SHP77 treated with DMSO at 0.1 percent for 48 hours (cell line): Measurements from ENCODE around the gene SNAP23.
"Not testable (repeated sequence)": the region's sequence is repeated elsewhere in the genome, so short reads cannot be mapped to it uniquely, and the experiment has no call there.

Experiments
- DNase-seq: peaks from one replicate; lab custom pipeline; 2025; lab: John Stamatoyannopoulos, UW

The SNAP23 gene

DNA sequence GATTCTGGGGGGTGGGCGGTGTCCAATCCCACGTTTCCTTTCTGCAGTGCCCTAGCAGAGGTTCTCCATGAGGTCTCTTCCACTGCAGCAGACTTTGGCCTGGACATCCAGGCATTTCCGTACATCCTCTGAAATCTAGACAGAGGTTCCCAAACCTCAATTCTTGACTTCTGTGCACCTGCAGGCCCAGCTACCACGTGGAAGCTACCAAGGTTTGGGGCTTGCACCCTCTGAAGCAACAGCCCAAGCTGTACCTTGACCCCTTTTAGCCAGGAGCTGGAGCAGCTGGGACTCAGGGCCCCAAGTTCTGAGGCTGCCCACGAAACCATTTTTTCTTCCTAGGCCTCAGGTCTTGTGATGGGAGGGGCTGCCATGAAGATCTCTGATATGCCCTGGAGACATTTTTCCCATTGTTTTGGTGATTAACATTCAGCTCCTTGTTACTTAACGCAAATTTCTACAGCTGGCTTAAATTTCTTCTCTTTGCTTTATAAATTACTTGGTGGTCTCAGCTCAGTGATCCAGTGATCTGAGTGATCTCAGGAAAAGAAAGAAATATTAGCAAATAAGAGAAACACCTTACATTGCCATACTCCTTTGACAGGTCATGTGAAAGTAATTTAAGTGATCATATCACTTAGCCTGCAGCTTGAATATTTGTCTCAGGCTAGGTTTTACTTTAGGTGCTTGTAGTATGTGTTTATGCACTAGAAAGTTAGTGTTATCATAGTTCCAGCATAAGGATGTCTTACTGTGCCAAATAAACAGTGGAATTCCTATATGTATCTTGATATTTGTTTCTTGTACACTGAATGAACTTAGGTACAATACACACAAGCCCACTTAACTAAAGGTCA lies 3.0 kb downstream of the SNAP23 start:
- DNase-seq = no peak

DNA sequence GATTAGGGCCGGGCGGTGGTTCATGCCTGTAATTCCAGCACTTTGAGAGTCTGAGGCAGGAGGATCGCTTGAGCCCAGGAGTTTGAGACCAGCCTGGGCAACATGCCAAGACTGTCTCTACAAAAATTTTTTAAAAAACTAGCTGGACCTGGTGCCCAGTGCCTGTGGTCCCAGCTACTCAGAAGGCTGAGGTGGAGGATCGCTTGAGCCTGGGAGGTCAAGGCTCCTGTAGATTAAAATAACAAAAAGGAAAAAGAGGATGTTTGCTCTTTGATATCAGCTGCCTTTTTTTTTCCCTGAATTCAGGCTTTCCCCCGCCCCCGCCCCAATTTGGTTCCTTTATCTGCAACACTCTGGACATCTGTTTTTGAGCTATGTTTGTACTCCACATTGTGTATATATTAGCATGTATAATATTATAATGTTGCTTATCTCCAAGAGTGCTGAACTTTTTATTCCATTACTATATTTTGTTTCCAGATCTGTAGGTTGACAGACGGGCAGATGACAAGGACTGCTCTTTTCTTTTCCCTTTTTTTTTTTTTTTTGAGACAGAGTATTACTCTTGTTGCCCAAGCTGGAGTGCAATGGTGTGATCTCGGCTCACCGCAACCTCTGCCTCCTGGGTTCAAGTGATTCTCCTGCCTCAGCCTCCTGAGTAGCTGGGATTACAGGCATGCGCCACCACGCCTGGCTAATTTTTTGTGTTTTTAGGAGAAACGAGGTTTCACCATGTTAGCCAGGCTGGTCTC lies 4.6 kb downstream of the SNAP23 start:
- DNase-seq = no peak

DNA sequence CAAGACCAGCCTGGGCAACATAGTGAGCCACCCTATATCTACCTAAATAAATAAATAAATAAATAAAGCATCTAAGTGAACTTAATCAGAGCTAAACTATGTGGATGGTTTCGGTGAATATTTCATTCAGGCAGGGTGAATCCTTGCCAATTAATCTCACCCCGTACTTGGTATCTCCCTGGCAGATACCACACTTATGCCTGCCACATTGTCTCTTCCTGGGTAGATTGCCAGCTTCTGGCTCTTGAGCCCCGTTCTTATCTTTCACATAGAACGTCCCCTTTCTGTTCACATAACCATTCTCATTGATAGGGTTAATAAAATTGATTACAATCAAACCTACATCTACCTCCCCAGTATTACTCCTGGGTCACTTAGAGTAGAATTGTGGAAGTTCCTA lies 7.0 kb downstream of the SNAP23 start:
- DNase-seq = no peak

DNA sequence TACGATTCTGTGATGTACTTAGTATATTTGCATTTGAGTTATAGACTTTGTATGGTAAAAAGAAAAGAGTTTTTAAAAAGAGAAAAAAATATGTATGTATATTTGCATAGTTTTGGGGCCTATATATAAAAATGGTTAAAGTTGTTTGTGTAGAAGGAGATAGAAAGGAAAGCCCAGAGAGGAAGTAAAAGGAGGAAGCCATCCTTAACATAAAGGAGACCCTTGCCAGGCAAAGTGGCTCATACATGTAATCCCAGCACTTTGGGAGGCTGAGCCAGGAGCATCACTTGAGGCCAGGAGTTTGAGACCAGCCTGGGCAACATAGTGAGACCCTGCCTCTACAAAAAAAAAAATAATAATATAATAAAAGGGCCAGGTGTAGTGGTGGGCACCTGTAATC lies 8.4 kb downstream of the SNAP23 start:
- no peak for DNase-seq

DNA sequence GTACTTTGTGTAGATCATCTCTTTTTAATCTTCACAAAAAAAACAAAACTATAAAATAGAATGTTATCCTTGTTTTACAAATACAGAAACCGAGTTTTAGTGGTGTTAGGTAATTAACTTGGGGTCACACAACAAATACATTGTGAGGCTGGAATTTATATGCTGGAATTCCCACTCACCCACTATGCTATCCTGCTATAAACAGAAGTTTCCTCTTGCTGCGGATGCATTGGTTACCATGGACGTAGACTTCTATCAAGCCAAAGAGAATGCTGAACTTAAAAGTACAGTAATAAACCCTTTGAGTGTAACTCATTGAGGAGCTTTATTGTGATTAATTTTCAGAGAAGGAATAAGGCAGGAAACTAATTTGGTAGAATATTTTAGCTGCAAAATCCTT lies 9.2 kb downstream of the SNAP23 start:
- no peak for DNase-seq

DNA sequence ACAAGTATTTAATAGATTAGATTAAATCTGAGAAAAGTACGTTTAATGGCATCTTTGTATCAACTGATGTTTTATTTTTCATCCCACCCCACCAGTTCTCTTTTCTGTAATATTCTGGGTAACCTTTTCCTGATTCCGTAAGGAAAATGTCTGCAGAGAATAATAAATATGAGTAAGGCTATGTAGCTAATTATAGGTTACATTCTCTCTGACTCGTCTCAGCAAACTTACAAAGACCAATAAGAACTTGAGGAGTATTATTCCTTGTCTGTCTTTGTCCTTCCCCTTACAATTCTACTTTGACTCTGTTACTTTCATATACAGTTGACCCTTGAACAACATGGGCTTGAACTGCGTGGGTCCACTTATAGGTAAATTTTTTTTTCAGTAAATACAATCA lies 12.1 kb downstream of the SNAP23 start:
- DNase-seq = no peak

DNA sequence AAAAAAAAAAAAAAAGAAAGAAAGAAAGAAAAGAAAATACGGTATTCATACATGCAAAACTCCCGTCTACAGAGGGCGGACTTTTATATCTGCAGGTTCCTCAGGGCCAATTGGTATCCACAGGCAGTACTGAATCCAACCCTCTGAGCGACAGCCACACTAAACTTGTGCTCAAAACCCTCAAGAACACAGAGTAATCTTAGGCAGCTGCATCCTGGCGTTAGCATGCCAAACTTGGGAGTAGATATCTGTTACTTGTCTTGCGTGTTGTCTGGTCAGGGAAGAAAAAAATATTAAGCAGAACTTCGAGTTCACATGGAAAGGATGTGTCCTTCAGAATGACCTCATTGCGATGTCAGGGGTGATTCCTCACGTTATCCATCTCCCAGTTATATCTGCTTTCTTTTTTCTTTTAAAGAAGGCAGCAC lies 12.8 kb downstream of the SNAP23 start:
- DNase-seq = no peak

DNA sequence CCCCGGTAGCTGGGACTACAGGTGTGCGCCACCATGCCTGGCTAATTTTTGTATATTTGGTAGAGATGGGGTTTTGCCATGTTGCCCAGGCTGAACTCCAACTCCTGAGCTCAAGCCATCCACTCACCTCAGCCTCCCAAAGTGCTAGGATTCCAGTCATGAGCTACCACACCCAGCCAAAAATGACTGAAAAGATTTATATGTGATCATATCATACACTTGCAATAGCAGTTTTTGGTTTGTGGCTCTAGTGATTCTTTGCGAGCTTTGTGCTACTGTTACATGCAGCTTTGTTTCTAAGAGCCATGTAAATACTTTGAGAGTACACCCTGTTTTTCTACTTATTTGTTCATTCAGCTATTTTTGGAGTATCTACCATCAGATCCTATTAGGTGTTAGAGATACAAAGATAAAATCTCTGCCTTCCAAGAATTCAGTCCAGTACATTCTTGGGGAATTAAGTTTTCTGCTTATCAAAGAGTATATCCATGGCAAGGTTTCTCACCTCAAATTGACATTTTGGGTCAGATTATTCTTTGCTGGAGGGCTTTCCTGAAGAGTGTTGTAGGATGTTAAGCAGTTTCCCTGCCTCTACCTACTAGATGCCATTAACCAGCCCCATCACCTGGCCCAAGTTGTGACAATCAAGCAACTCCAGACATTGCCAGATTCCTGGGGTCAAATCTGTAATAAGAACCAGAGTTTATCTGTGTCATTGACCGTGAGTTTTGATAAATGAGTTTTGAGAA lies 15.0 kb downstream of the SNAP23 start:
- DNase-seq = no peak

DNA sequence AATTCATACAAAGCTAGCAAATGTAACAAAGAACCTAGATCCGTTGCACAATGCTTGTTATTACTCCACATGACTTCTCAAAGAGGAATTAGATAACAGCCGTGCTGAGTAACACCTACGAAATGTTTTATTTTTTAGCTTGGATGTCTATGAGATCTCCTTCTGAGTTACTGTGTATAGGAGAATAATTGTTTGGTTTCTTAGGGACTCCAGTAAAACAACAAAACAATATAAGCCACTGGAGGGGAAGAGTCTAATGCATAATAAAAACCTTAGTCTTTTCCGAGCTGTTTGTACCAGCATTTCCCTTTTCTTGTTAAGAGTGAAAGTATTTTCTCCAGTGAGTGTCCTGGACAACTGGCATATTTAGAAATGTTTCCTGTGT lies 15.6 kb downstream of the SNAP23 start:
- no peak for DNase-seq

DNA sequence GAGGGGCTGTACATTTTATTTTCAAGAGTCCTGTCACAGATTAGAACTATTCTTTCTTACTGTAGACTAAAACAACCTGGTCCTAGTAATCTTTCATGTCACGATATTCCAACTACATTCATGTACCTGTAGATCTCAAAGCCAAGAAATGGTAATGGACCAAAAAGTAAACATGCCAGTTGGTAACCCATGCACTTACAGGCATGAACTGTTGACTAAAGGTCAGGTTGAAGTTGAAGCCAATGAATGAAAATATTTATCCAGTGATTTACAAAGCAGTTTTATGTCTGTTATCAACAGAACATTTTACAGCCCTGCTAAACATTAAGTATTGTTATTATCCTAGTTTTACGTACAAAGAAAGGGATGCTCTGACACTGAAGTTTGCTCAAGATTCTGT lies 27.9 kb downstream of the SNAP23 start:
- no peak for DNase-seq

DNA sequence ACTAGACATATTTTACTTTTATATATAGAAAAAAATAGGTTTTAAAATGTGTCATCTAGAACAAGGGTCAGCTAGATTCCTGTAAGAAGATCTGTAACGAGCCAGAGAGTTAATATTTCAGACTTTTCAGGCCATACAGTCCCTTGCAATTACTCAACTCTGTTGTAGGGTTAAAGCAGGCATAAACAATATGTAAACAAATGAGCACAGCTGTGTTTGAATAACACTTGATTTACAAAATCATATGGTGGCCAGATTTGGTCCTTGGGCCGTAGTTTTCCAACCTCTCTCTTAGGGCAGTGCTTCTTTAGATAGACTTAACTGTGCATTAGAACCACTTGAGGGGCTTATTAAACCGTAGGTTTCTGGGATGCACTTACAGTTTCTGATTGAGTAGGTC lies 33.5 kb downstream of the SNAP23 start:
- DNase-seq = no peak

DNA sequence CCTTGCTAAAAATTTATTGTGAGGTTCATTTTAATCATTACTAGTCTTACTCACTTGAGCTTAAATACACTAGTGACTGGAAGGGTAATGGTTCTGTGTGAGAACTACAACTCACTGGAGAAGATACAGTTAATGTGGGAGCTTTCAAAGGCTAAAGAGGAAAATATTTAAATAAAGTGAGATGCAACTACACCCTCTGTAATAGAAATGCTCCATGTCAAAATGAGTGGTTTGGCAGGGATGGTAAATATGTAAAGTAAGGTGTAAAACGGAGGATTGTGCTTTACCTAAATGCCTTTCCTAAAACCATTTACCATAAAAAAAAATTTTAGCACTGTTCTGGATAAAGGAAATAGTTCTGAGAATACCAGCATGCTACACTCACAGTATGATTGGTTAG lies 37.8 kb downstream of the SNAP23 start:
- no peak for DNase-seq

DNA sequence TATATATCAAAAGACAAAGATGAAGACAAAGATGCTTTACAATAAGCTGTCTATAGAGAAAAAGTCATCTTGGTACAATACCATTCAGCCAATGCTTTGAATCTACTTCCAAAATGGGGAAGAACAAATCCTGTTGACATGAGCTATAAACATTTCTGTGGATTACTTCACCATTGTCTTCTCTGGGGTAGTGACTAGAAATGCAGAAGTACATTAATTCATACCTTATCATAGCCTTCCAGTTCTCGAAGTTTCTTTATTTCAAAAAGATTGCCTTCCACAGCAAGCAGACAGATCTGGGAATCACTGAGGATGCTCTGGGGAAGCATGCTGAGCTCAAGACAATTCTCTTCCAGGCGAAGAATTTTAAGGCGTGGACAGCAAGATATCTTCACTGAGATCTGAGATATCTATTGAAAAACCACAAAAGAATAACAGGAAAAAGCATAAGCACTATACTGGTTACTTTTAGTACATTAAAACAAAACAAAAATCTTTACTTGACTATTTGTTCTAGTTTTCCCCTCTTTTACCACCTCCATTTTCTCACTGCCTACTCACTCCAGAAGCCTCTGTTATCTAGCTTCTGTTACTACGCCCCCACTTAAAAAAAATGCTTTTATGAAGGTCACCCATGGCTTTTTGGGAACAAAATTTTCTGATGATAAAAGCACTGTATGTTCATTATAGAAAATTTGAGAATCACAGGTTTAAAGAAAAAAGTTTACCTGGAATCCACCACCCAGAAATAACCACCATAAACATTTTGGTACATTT lies 49.6 kb downstream of the SNAP23 start:
- no peak for DNase-seq

DNA sequence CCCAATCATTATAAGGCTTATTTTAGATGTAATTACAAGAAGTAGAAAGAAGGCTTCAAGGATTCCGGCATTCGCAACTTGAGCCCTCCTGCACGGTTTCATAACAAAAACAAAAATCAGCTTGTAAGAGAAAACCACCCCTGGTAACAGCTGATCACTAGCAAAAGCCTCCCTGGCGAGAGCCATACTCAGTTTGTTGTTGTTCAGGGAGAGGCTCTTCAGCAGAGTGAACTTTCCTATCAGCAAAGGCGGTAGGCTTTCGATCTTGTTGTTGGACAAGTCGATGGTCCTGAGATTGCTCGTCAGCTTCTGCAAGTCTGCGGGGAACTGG lies 52.4 kb downstream of the SNAP23 start:
- no peak for DNase-seq

DNA sequence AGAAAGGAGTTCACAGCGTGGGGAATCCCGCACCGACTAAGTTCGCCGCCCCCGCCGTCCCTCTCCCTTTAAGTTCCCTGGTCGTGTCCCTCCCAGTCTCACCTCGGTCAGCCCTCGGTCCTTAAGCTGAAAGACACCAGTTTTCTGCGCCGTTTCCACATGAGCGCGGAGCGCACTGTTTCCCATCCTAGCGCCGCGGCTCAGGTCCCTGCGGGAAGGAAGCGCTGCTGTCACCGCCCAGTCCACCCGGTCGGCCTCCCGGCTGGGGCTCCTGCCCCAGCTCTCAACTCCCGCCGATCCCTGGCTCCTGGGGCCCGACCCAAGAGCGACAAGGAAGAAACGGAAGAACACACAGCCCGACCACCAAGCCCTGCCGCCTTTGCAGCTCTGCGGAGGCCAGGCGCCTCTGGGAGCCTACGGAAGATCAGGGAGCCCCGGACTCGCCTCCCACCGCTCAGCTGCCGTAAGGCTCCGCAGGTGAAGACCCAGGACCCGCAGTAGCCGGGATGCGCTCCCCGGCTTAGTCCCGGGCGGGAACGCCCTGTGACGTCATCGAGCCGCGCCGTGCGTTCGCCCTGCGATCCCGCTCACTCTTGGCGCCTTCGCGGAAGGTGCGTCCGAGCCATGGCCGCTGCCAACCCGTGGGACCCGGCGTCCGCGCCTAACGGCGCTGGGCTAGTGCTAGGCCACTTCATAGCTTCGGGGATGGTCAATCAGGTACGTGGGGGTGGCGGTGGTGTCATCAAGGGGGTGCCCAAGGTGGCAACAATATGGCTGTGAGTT lies 53.0 kb downstream of the SNAP23 start, which contains the start of the genes HAUS2 and LRRC57:
HAUS2 (plus strand) TSS at position 590 of the 783 bp plus-strand sequence; CDS start at position 625, 35 bp downstream.
LRRC57 (minus strand) TSS at position 545 of the 783 bp plus-strand sequence; CDS start at position 186, 359 bp downstream.
- peak; percentile 42 for DNase-seq

DNA sequence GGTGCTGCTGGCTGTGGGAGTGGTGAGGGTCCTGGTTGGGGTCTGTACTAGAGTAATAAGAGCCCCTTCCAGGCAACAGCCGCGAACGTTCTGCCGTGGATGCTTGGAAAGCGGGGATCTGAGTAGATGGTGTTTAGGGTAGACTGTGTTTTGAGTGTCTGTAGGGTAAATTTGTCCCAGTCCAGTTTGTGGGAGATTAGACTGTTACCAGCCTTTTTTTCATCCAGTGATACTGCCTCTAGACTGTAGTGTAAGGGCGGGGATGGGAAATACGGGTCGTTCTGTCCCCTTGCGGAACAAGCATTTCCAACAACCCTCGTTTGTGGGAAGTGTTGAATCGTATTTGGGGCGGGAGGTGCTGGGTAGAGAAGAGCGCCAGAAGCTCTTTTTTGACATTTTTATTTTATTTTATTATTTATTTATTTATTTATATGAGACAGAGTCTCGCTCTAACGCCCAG lies 53.6 kb downstream of the SNAP23 start:
- DNase-seq = peak; percentile 14

DNA sequence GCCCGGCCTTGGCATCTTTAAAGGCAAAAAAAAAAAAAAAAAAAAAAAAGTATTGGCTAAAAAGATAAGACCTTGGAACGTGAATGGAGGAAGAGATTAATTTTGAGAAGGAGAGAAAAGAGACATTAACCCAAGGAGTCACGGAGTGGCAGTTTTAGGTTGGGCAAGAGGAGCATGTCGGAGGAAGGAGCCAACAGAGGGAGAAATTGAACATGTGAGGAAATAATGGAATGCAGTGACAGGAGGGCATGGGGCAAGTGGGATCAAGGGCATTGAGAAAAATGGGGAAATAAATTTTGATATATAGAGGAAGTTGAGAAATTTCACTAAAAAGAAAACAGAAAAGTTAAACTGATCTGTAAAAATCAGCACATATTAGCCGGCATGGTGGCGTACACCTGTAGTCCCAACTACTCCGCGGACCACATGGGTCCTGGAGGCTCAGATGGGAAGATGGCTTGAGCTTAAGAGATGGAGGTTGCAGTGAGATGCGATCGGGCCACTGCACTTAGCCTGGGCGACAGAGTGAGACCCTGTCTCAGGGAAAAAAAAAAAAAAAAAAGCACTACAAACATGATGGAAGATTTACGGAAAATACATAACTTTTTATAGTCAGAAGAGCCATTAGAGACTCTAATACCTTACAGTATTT lies 54.4 kb downstream of the SNAP23 start:
- no peak for DNase-seq

DNA sequence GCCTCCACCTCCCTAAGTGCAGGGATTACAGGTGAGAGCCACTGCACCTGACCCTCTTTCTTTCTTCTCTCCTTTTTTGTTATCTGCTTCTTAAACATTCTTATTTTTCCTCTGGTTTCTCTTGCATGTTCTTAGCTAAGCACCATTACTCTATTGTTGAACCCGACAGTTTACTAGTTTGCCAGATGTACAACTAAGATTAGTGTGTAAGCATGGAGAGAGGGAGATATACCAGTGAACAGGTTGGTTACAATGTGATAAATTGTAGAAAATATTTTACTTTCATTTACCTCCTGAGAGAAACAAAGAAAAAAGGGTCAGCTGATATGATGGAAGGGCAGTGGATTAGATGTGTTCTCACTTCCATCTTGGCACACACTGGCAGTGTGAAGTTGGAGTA lies 58.1 kb downstream of the SNAP23 start:
- no peak for DNase-seq

DNA sequence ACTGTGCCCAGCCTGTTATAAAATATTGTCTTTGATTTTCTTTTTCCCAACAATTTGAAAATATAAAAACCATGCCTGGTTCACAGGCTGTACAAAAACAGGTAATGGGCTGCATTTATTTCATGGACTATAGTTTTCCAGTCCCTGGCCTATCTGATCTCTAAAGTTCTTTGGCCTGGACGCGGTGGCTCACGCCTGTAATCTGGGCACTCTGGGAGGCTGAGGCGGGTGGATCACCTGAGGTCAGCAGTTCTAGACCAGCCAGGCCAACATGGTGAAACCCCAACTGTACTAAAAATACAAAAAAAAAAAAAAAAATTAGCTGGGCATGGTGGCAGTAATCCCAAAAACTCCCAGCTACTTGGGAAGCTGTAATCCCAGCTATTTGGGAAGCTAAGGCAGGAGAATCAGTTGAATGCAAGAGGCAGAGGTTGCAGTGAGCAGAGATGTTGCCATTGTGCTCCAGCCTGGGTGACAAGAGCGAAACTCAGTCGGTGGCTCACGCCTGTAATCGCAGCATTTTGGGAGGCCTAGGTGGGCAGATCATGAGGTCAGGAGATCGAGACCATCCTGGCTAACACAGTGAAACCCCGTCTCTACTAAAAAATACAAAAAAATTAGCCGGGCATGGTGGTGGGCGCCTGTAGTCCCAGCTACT lies 61.2 kb downstream of the SNAP23 start:
- not testable (repeated sequence) for DNase-seq

DNA sequence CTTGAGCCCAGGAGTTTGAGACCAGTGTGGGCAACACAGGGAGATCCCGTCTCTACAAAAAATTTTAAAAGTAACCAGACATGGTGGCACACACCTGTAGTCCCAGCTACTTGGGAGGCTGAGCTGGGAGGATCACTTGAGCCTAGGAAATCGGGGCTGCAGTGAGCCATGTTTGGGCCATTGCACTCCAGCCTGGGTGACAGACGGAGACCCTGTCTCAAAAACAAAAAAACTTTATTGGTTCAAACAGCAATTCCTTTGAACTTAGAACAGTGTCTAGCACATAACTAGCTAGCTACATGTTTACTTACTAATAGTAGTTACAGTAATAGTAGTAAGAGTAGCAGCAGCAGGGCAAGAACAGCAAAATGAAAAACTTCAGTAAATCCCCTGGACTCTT lies 63.3 kb downstream of the SNAP23 start:
- DNase-seq = no peak
